BLaER1 (cell line): ENCODE results near the gene CLCN3.
"Not testable (repeated sequence)": the region's sequence is repeated elsewhere in the genome, so short reads cannot be mapped to it uniquely, and the experiment has no call there.

ENCODE experiments used
- H3K27ac ChIP-seq: shearing (Covaris generic); formaldehyde crosslinking; 2 replicates; pipeline ENCODE4 v1.8.1; 2022
- H3K27me3 ChIP-seq: shearing (Covaris generic); formaldehyde crosslinking; 2 replicates; pipeline ENCODE4 v1.8.1; 2022
- H3K36me3 ChIP-seq: shearing (Covaris generic); formaldehyde crosslinking; 2 replicates; pipeline ENCODE4 v1.8.1; 2022
- H3K4me1 ChIP-seq: shearing (Covaris generic); formaldehyde crosslinking; 2 replicates; pipeline ENCODE4 v1.8.1; 2022
- H3K4me2 ChIP-seq: shearing (Covaris generic); formaldehyde crosslinking; 2 replicates; pipeline ENCODE4 v1.8.1; 2022
- H3K4me3 ChIP-seq: shearing (Covaris generic); formaldehyde crosslinking; 2 replicates; pipeline ENCODE4 v1.8.1; 2022
- H3K9ac ChIP-seq: shearing (Covaris generic); formaldehyde crosslinking; 2 replicates; pipeline ENCODE4 v1.8.1; 2022
- H3K9me3 ChIP-seq: shearing (Covaris generic); formaldehyde crosslinking; 2 replicates; pipeline ENCODE4 v1.8.1; 2022
- H4K20me1 ChIP-seq: shearing (Covaris generic); formaldehyde crosslinking; 2 replicates; pipeline ENCODE4 v1.8.1; 2022
- Cebpa-rat ChIP-seq: shearing (Covaris generic); IDR thresholded peaks from 2 replicates; pipeline ENCODE4 v1.8.1; 2022

CLCN3 gene

DNA sequence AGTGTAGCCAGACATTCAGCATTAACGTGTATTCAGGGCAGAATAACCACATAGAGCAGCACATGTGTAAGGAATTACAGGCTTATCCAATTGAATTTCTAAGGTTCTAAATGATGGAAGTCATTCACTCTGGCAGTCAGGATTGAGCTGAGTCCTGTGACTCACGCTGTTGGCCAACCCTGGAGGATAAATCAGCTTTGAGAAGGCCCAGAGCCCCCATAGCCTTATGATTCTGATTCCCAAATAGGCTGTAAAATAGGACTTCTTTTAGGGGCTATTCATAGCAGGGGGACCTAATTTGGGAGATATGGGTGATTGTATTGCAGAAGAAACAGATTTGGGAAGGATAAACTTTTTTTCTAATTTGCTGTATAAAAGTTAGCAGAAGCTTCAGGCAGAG, 145.5 kb downstream of the CLCN3 start:
- Histone ChIP-seq H3K27ac (no peak overlapping the region), H3K4me1 (peaks cover 13% of the 10 kb centered on the region), H3K27me3 (no peaks in the 10 kb centered on the region), H3K4me2 (no peak overlapping the region), H4K20me1 (no peaks in the 10 kb centered on the region), H3K4me3 (no peak overlapping the region), H3K36me3 (no peaks in the 10 kb centered on the region), H3K9me3 (no peaks in the 10 kb centered on the region), H3K9ac (no peak overlapping the region)
- TF ChIP-seq Cebpa-rat: no peak

DNA sequence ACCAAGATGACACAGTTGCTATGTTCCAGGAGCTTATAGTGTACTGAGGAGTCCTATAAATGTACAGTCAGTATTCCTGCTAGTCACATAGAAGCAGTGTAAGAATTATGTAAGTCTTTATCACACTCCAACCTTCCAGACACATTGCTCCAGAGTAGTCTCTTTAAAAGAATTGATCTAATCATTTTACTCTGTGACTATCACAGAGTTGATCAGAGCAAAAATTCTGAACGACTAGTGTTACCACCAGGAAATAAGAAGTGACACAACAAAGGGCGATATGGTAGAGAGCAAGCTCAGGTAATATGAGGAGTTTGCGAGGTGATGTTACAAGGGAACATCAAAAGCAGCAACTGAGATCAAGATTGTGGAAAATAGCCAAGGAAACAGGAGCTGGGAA, 146.4 kb downstream of the CLCN3 start:
- Histone ChIP-seq H3K4me3 (no peak overlapping the region), H3K9me3 (no peaks in the 10 kb centered on the region), H3K9ac (no peak overlapping the region), H3K4me2 (no peak overlapping the region), H3K27ac (no peak overlapping the region), H3K27me3 (no peaks in the 10 kb centered on the region), H3K36me3 (no peaks in the 10 kb centered on the region), H4K20me1 (no peaks in the 10 kb centered on the region), H3K4me1 (peaks cover 20% of the 10 kb centered on the region)
- TF ChIP-seq Cebpa-rat: no peak

DNA sequence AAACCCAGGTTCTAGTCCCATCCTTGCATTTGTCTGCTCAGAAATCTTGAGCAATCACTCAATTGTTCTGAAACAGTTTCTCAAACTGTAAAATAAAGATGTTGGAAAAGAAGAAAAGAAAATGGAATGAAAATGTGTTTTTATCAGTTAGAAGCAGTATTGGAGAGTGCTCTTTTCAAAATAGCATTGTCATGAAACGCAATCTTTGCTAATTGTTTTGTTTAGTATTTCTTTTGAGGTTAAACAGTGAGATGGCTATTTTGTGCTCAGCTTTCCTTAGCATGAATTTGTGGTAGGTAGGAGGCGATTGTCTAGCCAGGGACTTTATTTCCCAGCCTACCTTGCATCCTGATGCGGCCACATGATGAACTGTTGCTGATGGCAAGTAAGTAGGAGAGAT, 148.0 kb downstream of the CLCN3 start:
- no peak for TF ChIP-seq Cebpa-rat
- Histone ChIP-seq H3K9ac (no peak overlapping the region), H3K4me1 (peaks cover 20% of the 10 kb centered on the region), H4K20me1 (no peaks in the 10 kb centered on the region), H3K27ac (no peak overlapping the region), H3K4me3 (no peak overlapping the region), H3K4me2 (no peak overlapping the region), H3K36me3 (no peaks in the 10 kb centered on the region), H3K9me3 (no peaks in the 10 kb centered on the region), H3K27me3 (no peaks in the 10 kb centered on the region)

DNA sequence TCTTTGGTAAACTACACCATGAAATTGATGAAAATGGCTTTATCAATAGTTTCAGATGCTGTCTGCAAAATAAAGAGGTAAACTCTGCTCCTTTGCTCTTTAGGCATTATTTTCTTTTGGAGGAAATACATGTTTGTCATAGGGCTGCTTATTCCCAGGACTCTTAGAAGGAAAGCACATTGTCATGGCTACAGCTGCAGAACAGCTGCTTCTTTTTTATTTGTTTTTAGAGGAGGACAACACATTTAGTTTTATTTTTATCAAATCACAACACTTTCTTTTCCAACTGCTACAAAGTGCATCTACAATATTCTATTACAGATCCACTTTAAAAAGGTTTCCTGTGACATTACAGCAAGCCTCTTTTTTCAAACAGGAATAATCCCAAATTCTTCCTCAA, 150.0 kb downstream of the CLCN3 start:
- H3K9me3 ChIP-seq: peaks cover 12% of the 10 kb centered on the region
- no peak overlapping the region for H3K27ac ChIP-seq
- peak overlapping the region; percentile 41 for H3K4me2 ChIP-seq
- H3K36me3 ChIP-seq: no peaks in the 10 kb centered on the region
- H3K4me1 ChIP-seq: peaks cover 20% of the 10 kb centered on the region
- TF ChIP-seq Cebpa-rat: no peak
- H4K20me1 ChIP-seq: no peaks in the 10 kb centered on the region
- no peak overlapping the region for H3K9ac ChIP-seq
- H3K27me3 ChIP-seq: 0 out of 2 replicates have a peak, but pooled peaks cover 6% of the 10 kb centered on the region
- H3K4me3 ChIP-seq: no peak overlapping the region

DNA sequence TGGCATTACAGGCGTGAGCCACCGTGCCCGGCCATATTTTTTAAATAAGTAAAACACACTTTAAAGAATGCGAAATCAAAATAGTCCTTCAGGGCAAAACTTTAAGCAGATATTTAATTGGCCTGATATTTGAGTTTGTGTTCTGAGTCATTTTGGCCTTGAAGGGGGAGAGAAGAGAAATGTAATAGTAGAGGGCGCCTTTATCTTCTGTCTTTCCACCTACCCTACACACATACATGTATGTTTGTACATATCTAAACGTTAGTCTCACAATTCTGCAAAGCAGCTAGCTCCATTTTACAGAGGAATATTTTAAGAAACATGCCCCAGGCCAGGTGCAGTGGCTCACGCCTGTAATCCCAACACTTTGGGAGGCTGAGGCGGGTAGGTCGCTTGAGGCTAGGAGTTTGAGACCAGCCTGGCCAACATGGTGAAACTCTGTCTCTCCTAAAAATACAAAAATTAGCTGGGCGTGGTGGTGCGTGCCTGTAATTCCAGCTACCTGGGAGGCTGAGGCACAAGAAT, 151.2 kb downstream of the CLCN3 start:
- not testable (repeated sequence) for H3K27ac ChIP-seq, H3K9ac ChIP-seq, H3K36me3 ChIP-seq, H4K20me1 ChIP-seq, H3K27me3 ChIP-seq, H3K4me3 ChIP-seq
- Histone ChIP-seq H3K4me2 (peak overlapping the region; percentile 41), H3K9me3 (peaks cover 13% of the 10 kb centered on the region), H3K4me1 (peaks cover 20% of the 10 kb centered on the region)
